Erythroblast (primary cell): ENCODE data around the gene RNF149.

Experiments used
- GATA1 ChIP-seq: IDR thresholded peaks from 2 replicates; pipeline ENCODE4 v1.6.1; 2011; ENCODE audit warnings: low read depth, mild to moderate bottlenecking, control low read depth, low read length, moderate library complexity
- POLR2A ChIP-seq: IDR thresholded peaks from 2 replicates; pipeline ENCODE4 v1.6.1; 2011; ENCODE audit warnings: mild to moderate bottlenecking, low read length

- TF ChIP-seq POLR2A = no peak
- no peak for TF ChIP-seq GATA1
Observed at GRCh38 chr2:101341901-101342624, 33.6 kb upstream of the RNF149 start.
